Activated CD4-positive, alpha-beta T cell treated with anti-CD3 and anti-CD28 coated beads, Interleukin-2, amount 10 ng/mL, durations not matched to agents 7 days and 5 days (primary cell): ENCODE data around the gene B9D1. TPM values are rescaled to one million over a fixed set of nuclear protein-coding genes. Genes with fewer than 3 reads are reported as not detected.

Source experiments
- CTCF ChIA-PET: fragments of 350-600 bp; sonication (Branson Sonifier 250); formaldehyde crosslinking; loops from one replicate; lab custom pipeline; 2021; ENCODE audit warnings: antibody characterized with exemption; lab: Charles Lee
- POLR2A ChIA-PET: fragments of 350-600 bp; sonication (Branson Sonifier 250); formaldehyde crosslinking; loops from one replicate; lab custom pipeline; 2021; ENCODE audit warnings: antibody characterized with exemption; lab: Charles Lee
- DNase-seq: peaks from one replicate; pipeline ENCODE4 v3.0.0-alpha.2; 2020
- H3K27ac Mint-ChIP-seq: one replicate; pipeline ENCODE4 v1.8.0; 2021; ENCODE audit warnings: mild to moderate bottlenecking, moderate library complexity, mixed read lengths
- H3K27me3 Mint-ChIP-seq: one replicate; pipeline ENCODE4 v1.8.0; 2021; ENCODE audit warnings: mixed read lengths
- H3K36me3 Mint-ChIP-seq: one replicate; pipeline ENCODE4 v1.8.0; 2021; ENCODE audit warnings: low read depth, mixed read lengths
- H3K4me1 Mint-ChIP-seq: one replicate; pipeline ENCODE4 v1.8.0; 2021; ENCODE audit warnings: mixed read lengths
- H3K4me3 Mint-ChIP-seq: one replicate; pipeline ENCODE4 v1.8.0; 2021; ENCODE audit warnings: mild to moderate bottlenecking, moderate library complexity, mixed read lengths
- H3K9me3 Mint-ChIP-seq: one replicate; pipeline ENCODE4 v1.8.0; 2021; ENCODE audit warnings: mixed read lengths
- total RNA-seq, 2 experiments: library from RNA; stranded (reverse); gene quantifications; one replicate each; pipeline ENCODE4 v1.2.3, GENCODE V29; 2021

The B9D1 gene
- total RNA-seq, 2 experiments from 2014 or later, result 1.3 to 1.6 TPM

DNA sequence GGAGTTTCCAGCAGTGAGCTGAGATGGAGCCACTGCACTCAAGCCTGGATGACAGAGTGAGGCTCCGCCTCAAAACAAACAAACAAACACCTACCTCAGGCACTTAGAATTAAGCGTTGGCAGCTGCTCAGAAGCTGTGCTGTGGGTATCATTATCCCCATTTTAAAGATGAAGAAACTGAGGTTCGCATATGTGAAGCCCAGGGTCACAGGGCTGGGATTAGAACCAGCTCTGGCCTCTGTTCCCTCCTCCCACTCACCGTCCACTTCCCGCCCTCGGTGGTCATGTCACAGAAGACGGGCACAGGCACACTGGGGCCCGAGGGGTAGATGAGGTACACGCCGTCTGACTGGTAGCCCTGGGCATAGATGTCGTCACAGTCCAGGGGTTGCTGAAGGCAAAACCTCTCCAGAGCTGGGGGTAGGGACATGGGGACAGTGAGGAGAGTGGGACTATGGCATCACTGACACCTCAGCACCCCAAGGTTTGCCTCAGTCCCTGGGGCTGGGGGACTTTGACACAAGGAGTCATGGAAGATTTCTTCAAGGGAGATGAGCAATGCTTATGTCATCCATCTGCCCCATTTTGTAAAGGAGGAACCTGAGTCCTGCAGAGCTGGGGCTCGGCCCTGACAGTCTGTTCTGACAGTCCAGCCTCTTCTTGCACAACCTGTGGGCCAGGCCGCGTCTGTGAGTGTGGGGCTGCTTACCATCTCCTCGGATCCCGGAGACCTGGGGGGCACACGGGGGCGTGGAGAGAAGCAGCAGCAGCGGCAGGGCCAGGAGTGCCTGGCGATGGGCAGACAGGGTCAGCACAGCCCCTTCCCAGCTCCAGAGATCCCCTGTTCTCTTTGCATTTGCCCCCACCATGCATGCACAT, 23.8 kb upstream of the B9D1 start:
- H3K4me1 Mint-ChIP-seq, result peaks cover 7% of the 10 kb centered on the region
- no peaks in the 10 kb centered on the region for H3K9me3 Mint-ChIP-seq
- CTCF ChIA-PET, result interaction anchor here (1.8 to 2.0 kb wide), 2 partner anchors 8 to 24 kb away, joined by 7 to 9 read pairs; partner anchors contain the start of genes B9D1 and MAPK7
- no peak overlapping the region for H3K4me3 Mint-ChIP-seq
- H3K27me3 Mint-ChIP-seq, result peaks cover 11% of the 10 kb centered on the region
- no peak overlapping the region for H3K27ac Mint-ChIP-seq
- H3K36me3 Mint-ChIP-seq, result peaks cover 19% of the 10 kb centered on the region
- no peak for DNase-seq
- POLR2A ChIA-PET, result no interaction called here

DNA sequence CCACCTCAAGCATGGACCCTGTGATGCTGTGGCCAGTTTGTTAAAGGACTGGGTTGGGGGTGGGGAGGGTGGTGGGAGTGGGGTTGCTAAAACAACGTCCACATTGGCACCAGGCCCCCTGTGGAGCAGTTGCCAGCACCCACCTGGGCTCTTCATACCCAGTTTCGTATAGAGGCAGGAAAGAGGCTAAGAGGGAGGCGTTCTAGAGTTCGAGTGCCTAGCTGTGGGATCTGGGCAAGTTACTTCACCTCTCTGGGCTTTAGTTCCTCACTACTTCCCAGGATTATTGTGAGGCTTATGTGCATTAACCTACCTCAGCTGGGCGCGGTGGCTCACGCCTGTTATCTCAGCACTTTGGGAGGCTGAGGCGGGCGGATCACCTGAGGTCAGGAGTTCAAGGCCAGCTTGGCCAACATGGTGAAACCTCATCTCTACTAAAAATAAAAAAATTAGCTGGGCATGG, 23.0 kb upstream of the B9D1 start:
- Mint-ChIP-seq H3K4me3 (no peak overlapping the region), H3K4me1 (peaks cover 8% of the 10 kb centered on the region), H3K27ac (no peak overlapping the region), H3K36me3 (peaks cover 26% of the 10 kb centered on the region), H3K27me3 (peaks cover 11% of the 10 kb centered on the region), H3K9me3 (no peaks in the 10 kb centered on the region)
- no peak for DNase-seq
- ChIA-PET POLR2A (no interaction called here), CTCF (interaction anchor here (1.8 to 2.0 kb wide), 2 partner anchors 8 to 23 kb away, joined by 7 to 9 read pairs; partner anchors contain the start of genes B9D1 and MAPK7)

DNA sequence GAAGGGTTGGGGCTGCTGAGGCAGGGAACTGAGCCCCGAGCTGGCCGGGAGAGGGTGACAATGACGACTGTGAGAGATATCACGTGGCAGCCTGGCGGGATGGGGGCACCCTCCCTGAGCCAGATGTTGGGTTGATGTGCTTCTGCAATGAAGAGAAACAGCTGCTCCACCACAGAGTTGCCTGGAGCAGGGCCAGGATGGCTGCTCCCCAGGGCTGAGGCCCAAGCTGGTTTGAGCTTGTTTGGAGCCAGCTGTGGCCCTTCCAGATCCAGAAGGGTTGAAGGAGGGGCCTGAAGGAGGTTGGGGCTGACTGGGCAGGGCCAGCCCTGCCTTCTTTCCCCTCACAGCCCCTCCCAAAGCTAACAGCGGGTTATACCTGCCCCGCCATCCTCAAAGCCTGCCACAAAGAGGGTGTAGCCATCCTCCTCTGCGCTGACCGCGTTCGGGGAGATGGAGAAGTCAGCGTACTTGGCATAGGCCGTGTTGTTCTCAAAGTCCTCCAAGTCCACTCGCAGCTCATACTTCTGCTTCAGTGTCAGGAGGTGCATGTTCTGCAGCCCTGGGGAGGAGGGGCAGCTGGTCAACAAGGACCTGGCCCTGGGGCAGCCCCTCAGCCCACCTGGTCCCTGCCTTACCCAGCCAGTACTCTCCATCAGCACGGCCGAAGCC, 22.3 kb upstream of the B9D1 start:
- no peak overlapping the region for H3K4me3 Mint-ChIP-seq
- POLR2A ChIA-PET, result no interaction called here
- H3K36me3 Mint-ChIP-seq, result peaks cover 33% of the 10 kb centered on the region
- H3K4me1 Mint-ChIP-seq, result peaks cover 8% of the 10 kb centered on the region
- CTCF ChIA-PET, result interaction anchor here (2.0 kb wide), 1 partner anchor 22 kb away, joined by 9 read pairs; the partner anchor contains the start of gene B9D1
- no peak overlapping the region for H3K27ac Mint-ChIP-seq
- DNase-seq, result no peak
- no peaks in the 10 kb centered on the region for H3K9me3 Mint-ChIP-seq
- peaks cover 11% of the 10 kb centered on the region for H3K27me3 Mint-ChIP-seq

DNA sequence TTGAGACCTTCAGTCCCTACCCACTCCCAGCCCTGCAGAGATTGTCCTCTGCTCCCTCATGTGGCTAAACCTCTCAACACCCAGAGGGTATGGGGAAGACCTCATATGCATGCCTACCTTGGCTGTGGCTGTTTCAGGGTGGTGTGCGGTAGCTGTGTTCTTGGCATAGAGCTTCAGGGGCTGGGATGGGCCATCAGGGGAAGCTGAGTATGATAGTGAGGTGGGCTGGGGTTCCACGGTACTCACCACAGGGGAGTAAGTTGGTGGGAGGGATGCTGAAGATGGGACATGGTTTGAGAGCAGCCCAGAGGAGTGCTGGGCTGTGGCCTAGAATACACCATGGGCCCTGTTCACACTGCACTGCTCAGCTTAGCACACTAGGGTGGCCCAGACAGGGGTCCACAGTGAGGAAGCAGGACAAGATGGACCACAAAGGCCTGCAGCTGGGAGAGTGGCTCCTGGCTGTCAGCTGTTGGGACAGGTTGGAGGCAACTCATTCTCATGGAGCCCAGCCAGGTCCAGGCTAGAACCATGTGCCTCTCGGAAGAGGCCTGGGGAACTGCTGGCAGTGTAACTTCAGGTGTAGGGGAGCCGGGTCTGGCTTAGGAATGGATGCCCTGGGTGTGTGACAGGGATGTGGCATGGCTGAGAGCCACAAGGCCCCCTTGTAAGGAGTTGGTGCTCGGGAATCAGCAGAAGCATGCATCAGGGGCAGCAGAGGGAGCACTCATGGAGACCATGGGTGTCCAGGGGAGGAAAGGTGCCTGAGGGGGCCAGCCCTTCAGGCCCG, 21.4 kb upstream of the B9D1 start:
- no peaks in the 10 kb centered on the region for H3K9me3 Mint-ChIP-seq
- peaks cover 5% of the 10 kb centered on the region for H3K27me3 Mint-ChIP-seq
- no peak overlapping the region for H3K27ac Mint-ChIP-seq
- peaks cover 41% of the 10 kb centered on the region for H3K36me3 Mint-ChIP-seq
- H3K4me1 Mint-ChIP-seq, result peaks cover 17% of the 10 kb centered on the region
- POLR2A ChIA-PET, result no interaction called here
- CTCF ChIA-PET, result interaction anchor here (2.4 kb wide), 1 partner anchor 21 kb away, joined by 7 read pairs; the partner anchor contains the start of gene B9D1
- DNase-seq, result no peak
- H3K4me3 Mint-ChIP-seq, result no peak overlapping the region

DNA sequence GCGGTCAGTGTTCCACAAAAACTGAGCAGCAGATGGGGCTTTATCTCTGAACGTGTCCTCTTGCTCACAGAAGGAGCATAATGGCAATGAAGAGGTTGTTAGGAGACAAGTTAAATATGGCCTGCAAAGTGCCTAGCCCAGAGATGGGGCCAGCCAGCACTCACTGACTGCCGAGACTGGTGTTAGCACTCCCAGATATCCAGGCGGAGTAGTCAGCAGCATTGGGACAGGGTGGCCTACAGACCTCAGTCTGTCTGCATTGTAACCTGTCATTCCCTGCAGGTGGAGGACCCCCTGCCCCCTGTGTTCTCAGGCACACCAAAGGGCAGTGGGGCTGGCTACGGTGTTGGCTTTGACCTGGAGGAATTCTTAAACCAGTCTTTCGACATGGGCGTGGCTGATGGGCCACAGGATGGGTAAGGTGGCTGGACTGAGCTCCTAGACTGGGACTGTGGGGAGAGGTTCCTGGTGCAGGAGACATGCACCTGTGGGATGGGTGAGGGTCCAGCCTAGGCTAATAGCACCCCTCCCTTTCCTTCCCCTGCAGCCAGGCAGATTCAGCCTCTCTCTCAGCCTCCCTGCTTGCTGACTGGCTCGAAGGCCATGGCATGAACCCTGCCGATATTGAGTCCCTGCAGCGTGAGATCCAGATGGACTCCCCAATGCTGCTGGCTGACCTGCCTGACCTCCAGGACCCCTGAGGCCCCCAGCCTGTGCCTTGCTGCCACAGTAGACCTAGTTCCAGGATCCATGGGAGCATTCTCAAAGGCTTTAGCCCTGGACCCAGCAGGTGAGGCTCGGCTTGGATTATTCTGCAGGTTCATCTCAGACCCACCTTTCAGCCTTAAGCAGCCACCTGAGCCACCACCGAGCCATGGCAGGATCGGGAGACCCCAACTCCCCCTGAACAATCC, 20.3 kb upstream of the B9D1 start:
- Mint-ChIP-seq H3K27me3 (peaks cover under 1% of the 10 kb centered on the region), H3K4me3 (no peak overlapping the region), H3K9me3 (no peaks in the 10 kb centered on the region), H3K27ac (no peak overlapping the region), H3K36me3 (peaks cover 41% of the 10 kb centered on the region), H3K4me1 (peaks cover 17% of the 10 kb centered on the region)
- no peak for DNase-seq
- POLR2A ChIA-PET, result interaction anchor here (0.6 kb wide), 1 partner anchor 20 kb away, joined by 3 read pairs; no protein-coding TSS in a partner anchor
- CTCF ChIA-PET, result interaction anchor here (2.4 kb wide), 1 partner anchor 20 kb away, joined by 7 read pairs; the partner anchor contains the start of gene B9D1

DNA sequence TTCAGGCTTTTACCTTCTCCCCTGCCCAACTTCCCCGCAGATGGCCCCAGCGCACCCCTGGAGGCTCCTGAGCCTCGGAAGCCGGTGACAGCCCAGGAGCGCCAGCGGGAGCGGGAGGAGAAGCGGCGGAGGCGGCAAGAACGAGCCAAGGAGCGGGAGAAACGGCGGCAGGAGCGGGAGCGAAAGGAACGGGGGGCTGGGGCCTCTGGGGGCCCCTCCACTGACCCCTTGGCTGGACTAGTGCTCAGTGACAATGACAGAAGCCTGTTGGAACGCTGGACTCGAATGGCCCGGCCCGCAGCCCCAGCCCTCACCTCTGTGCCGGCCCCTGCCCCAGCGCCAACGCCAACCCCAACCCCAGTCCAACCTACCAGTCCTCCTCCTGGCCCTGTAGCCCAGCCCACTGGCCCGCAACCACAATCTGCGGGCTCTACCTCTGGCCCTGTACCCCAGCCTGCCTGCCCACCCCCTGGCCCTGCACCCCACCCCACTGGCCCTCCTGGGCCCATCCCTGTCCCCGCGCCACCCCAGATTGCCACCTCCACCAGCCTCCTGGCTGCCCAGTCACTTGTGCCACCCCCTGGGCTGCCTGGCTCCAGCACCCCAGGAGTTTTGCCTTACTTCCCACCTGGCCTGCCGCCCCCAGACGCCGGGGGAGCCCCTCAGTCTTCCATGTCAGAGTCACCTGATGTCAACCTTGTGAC, 19.4 kb upstream of the B9D1 start:
- ChIA-PET POLR2A (interaction anchor here (0.6 kb wide), 1 partner anchor 19 kb away, joined by 3 read pairs; no protein-coding TSS in a partner anchor), CTCF (interaction anchor here (2.4 kb wide), 1 partner anchor 19 kb away, joined by 7 read pairs; the partner anchor contains the start of gene B9D1)
- H3K4me1 Mint-ChIP-seq, result peaks cover 21% of the 10 kb centered on the region
- H3K36me3 Mint-ChIP-seq, result peaks cover 41% of the 10 kb centered on the region
- no peaks in the 10 kb centered on the region for H3K9me3 Mint-ChIP-seq
- H3K27me3 Mint-ChIP-seq, result no peaks in the 10 kb centered on the region
- no peak overlapping the region for H3K27ac Mint-ChIP-seq
- DNase-seq, result no peak
- H3K4me3 Mint-ChIP-seq, result no peak overlapping the region

DNA sequence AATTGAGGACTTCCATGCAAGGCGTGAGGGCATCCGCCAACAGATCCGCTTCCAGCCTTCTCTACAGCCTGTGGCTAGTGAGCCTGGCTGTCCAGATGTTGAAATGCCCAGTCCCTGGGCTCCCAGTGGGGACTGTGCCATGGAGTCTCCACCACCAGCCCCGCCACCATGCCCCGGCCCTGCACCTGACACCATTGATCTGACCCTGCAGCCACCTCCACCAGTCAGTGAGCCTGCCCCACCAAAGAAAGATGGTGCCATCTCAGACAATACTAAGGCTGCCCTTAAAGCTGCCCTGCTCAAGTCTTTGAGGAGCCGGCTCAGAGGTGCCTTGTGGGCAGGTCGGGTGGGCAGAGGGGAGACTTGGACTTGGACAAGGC, 18.8 kb upstream of the B9D1 start:
- Mint-ChIP-seq H3K9me3 (no peaks in the 10 kb centered on the region), H3K36me3 (peaks cover 41% of the 10 kb centered on the region), H3K27me3 (no peaks in the 10 kb centered on the region), H3K27ac (no peak overlapping the region), H3K4me3 (no peak overlapping the region), H3K4me1 (peaks cover 24% of the 10 kb centered on the region)
- ChIA-PET CTCF (interaction anchor here (0.9 kb wide), 1 partner anchor 8 kb away, joined by 3 read pairs; no protein-coding TSS in a partner anchor), POLR2A (no interaction called here)
- DNase-seq, result no peak

DNA sequence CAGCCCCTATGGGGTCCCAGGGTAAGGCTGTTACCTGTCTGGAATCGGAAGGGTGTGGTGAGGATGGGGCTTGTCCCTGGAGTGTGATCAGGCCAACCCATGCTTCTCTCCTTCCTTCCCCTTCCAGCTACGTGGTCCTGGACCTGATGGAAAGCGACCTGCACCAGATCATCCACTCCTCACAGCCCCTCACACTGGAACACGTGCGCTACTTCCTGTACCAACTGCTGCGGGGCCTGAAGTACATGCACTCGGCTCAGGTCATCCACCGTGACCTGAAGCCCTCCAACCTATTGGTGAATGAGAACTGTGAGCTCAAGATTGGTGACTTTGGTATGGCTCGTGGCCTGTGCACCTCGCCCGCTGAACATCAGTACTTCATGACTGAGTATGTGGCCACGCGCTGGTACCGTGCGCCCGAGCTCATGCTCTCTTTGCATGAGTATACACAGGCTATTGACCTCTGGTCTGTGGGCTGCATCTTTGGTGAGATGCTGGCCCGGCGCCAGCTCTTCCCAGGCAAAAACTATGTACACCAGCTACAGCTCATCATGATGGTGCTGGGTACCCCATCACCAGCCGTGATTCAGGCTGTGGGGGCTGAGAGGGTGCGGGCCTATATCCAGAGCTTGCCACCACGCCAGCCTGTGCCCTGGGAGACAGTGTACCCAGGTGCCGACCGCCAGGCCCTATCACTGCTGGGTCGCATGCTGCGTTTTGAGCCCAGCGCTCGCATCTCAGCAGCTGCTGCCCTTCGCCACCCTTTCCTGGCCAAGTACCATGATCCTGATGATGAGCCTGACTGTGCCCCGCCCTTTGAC, 18.2 kb upstream of the B9D1 start:
- no peaks in the 10 kb centered on the region for H3K27me3 Mint-ChIP-seq
- H3K4me3 Mint-ChIP-seq, result no peak overlapping the region
- H3K27ac Mint-ChIP-seq, result no peak overlapping the region
- ChIA-PET POLR2A (no interaction called here), CTCF (interaction anchor here (0.8 to 0.9 kb wide), 2 partner anchors 9 to 18 kb away, joined by 3 read pairs; partner anchors contain the start of gene B9D1)
- H3K9me3 Mint-ChIP-seq, result no peaks in the 10 kb centered on the region
- no peak for DNase-seq
- peaks cover 27% of the 10 kb centered on the region for H3K4me1 Mint-ChIP-seq
- H3K36me3 Mint-ChIP-seq, result peaks cover 41% of the 10 kb centered on the region

DNA sequence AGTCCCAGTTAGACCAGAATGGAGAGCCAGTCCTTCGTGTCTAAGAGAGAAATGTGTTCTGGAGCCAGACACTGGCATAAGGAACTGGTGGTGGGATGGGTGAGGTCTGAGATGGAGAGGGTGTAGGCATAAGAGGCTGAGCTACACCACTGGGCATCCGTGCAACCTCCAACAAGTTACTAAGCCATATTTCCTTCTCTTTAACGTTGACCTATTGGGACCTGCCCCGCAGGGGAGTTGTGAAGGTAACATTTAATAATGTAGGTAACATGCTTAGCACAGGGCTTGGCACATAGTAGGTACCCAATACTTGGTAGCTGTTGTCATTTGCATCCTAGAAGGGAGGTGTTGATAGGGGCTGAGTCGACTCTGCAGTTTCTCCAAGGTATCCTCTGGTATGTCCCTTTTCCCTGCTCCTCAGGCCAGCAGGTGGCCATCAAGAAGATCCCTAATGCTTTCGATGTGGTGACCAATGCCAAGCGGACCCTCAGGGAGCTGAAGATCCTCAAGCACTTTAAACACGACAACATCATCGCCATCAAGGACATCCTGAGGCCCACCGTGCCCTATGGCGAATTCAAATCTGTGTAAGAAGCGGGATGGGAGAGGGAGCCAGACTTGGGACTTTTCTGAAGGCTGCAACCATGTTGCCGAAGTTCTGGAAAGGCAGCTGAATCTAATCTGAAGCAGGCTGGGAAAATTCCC, 17.0 kb upstream of the B9D1 start:
- peaks cover 39% of the 10 kb centered on the region for H3K36me3 Mint-ChIP-seq
- H3K4me3 Mint-ChIP-seq, result peak overlapping the region; percentile 97
- CTCF ChIA-PET, result interaction anchor here (0.6 to 2.9 kb wide), 2 partner anchors 16 to 537 kb away, joined by 4 to 37 read pairs; partner anchors contain the start of gene B9D1
- peaks cover 30% of the 10 kb centered on the region for H3K4me1 Mint-ChIP-seq
- DNase-seq, result no peak
- no peaks in the 10 kb centered on the region for H3K27me3 Mint-ChIP-seq
- H3K9me3 Mint-ChIP-seq, result no peaks in the 10 kb centered on the region
- POLR2A ChIA-PET, result no interaction called here
- peak overlapping the region; percentile 75 for H3K27ac Mint-ChIP-seq
